GM18517 (cell line): ENCODE results near the gene SCAF4.
A peak's percentile ranks its signal among the peaks of the same experiment; 100 is the strongest.
"Not testable (repeated sequence)": the region's sequence is repeated elsewhere in the genome, so short reads cannot be mapped to it uniquely, and the experiment has no call there.

Experiments
- ATAC-seq: cut with Tn5 transposase; IDR thresholded peaks from one replicate; pipeline ENCODE4 v1.9.1; 2021; ENCODE audit warnings: mild to moderate bottlenecking, moderate library complexity; ENCODE audit not compliant: unreplicated experiment

Gene SCAF4

GRCh38 chr21:31675960-31676359 lies 56.0 kb downstream of the SCAF4 start:
- no peak for ATAC-seq

GRCh38 chr21:31675318-31675717 lies 56.6 kb downstream of the SCAF4 start:
- no peak for ATAC-seq

- ATAC-seq, result no peak
Observed at GRCh38 chr21:31673321-31673912, 58.5 kb downstream of the SCAF4 start.

- no peak for ATAC-seq
Observed at GRCh38 chr21:31671931-31672330, 60.0 kb downstream of the SCAF4 start.

GRCh38 chr21:31671146-31671716 lies 60.7 kb downstream of the SCAF4 start:
- ATAC-seq, result no peak

- no peak for ATAC-seq
Observed at GRCh38 chr21:31670070-31670469, 61.8 kb downstream of the SCAF4 start.

GRCh38 chr21:31668651-31669491 lies 63.0 kb downstream of the SCAF4 start:
- no peak for ATAC-seq

GRCh38 chr21:31667639-31668038 lies 64.3 kb downstream of the SCAF4 start:
- ATAC-seq, result no peak

GRCh38 chr21:31667132-31667531 lies 64.8 kb downstream of the SCAF4 start:
- ATAC-seq, result no peak

- no peak for ATAC-seq
Observed at GRCh38 chr21:31666445-31667010, 65.4 kb downstream of the SCAF4 start.

GRCh38 chr21:31665869-31666268 lies 66.0 kb downstream of the SCAF4 start:
- ATAC-seq, result not testable (repeated sequence)

- ATAC-seq, result no peak
Observed at GRCh38 chr21:31665397-31665796, 66.5 kb downstream of the SCAF4 start.

- ATAC-seq, result no peak
Observed at GRCh38 chr21:31663584-31664249, 68.2 kb downstream of the SCAF4 start.

GRCh38 chr21:31660591-31660990 lies 71.3 kb downstream of the SCAF4 start:
- ATAC-seq, result no peak

- peak; percentile 28 for ATAC-seq
Observed at GRCh38 chr21:31660259-31660565, 71.7 kb downstream of the SCAF4 start.

- ATAC-seq, result peak; percentile 89
Observed at GRCh38 chr21:31659536-31660258, 72.2 kb downstream of the SCAF4 start, which contains the start of gene SOD1. TSS of gene SOD1 (plus strand) at chr21:31659693. CDS start at chr21:31659770, 77 bp downstream.

GRCh38 chr21:31659286-31659535 lies 72.7 kb downstream of the SCAF4 start:
- ATAC-seq, result no peak

- no peak for ATAC-seq
Observed at GRCh38 chr21:31658053-31658452, 73.9 kb downstream of the SCAF4 start.

- ATAC-seq, result no peak
Observed at GRCh38 chr21:31656199-31657095, 75.5 kb downstream of the SCAF4 start.
